ENCODE data around the gene KIFC1.
"Not testable (repeated sequence)": the region's sequence is repeated elsewhere in the genome, so short reads cannot be mapped to it uniquely, and the experiment has no call there.

KIFC1 gene

GRCh38 chr6:33356295-33356694 lies 35.3 kb upstream of the KIFC1 start:
- no peaks in the 10 kb centered on the region for H3K9me3 ChIP-seq (ENCODE audit: insufficient read depth, low read length, severe bottlenecking)
- no peaks in the 10 kb centered on the region for H3K4me1 ChIP-seq (ENCODE audit: insufficient read depth, low read length)
- peaks cover 7% of the 10 kb centered on the region for H3K27me3 ChIP-seq (ENCODE audit: insufficient read depth, low read length, poor library complexity)
- no peak overlapping the region for H3K27ac ChIP-seq (ENCODE audit: low read length)
- no peaks in the 10 kb centered on the region for H4K20me1 ChIP-seq (ENCODE audit: insufficient read depth, low read length)
- H2AFZ ChIP-seq (ENCODE audit: low read depth, low read length) = no peak overlapping the region
- H3K4me2 ChIP-seq (ENCODE audit: insufficient read depth, low read length) = no peak overlapping the region
- no peak for ATAC-seq (ENCODE audit: insufficient read depth, low read depth)
- H3K79me2 ChIP-seq (ENCODE audit: insufficient read depth, low read length) = no peaks in the 10 kb centered on the region
- TF ChIP-seq EZH2 (IDR thresholded peaks at IDR 0.05; ENCODE audit: borderline replicate concordance, low read depth, low read length, severe bottlenecking) = no peak
- TF ChIP-seq, protein P1, sequence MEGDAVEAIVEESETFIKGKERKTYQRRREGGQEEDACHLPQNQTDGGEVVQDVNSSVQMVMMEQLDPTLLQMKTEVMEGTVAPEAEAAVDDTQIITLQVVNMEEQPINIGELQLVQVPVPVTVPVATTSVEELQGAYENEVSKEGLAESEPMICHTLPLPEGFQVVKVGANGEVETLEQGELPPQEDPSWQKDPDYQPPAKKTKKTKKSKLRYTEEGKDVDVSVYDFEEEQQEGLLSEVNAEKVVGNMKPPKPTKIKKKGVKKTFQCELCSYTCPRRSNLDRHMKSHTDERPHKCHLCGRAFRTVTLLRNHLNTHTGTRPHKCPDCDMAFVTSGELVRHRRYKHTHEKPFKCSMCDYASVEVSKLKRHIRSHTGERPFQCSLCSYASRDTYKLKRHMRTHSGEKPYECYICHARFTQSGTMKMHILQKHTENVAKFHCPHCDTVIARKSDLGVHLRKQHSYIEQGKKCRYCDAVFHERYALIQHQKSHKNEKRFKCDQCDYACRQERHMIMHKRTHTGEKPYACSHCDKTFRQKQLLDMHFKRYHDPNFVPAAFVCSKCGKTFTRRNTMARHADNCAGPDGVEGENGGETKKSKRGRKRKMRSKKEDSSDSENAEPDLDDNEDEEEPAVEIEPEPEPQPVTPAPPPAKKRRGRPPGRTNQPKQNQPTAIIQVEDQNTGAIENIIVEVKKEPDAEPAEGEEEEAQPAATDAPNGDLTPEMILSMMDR (IDR thresholded peaks at IDR 0.05; ENCODE audit: borderline replicate concordance, extremely low read depth, low read length, poor library complexity, severe bottlenecking) = no peak
- H3K36me3 ChIP-seq (ENCODE audit: insufficient read depth, low read length) = no peaks in the 10 kb centered on the region
- H3K9ac ChIP-seq (ENCODE audit: low read depth, low read length) = no peak overlapping the region
- DNase-seq = no peak
- no peak overlapping the region for H3K4me3 ChIP-seq (ENCODE audit: low read depth in 1 of 2, low read length in 2 of 2)

DNA sequence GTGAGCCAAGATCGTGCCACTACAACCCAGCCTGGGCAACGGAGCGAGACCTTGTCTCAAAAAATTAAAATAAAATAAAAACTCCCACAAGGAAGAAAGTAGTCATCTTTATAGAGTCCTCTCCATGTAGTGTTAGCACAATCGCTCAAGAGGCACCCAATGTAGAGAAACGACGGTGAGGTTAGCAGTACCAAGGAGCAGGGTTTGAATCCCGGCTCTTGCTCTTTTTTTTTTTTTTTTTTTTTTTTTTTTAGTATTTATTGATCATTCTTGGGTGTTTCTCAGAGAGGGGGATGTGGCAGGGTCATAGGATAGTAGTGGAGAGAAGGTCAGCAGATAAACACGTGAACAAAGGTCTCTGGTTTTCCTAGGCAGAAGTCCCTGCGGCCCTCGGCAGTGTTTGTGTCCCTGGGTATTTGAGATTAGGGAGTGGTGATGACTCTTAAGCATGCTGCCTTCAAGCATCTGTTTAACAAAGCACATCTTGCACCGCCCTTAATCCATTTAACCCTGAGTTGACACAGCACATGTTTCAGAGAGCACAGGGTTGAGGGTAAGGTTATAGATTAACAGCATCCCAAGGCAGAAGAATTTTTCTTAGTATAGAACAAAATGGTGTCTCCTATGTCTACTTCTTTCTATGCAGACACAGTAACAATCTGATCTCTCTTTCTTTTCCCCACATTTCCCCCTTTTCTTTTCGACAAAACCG lies 34.3 kb upstream of the KIFC1 start:
- H3K27me3 ChIP-seq (ENCODE audit: insufficient read depth, low read length, poor library complexity); ATAC-seq (ENCODE audit: insufficient read depth, low read depth); H3K9ac ChIP-seq (ENCODE audit: low read depth, low read length); H3K27ac ChIP-seq (ENCODE audit: low read length); H3K9me3 ChIP-seq (ENCODE audit: insufficient read depth, low read length, severe bottlenecking); DNase-seq; H3K4me1 ChIP-seq (ENCODE audit: insufficient read depth, low read length); H3K4me2 ChIP-seq (ENCODE audit: insufficient read depth, low read length); H3K36me3 ChIP-seq (ENCODE audit: insufficient read depth, low read length); H3K79me2 ChIP-seq (ENCODE audit: insufficient read depth, low read length); H4K20me1 ChIP-seq (ENCODE audit: insufficient read depth, low read length); H3K4me3 ChIP-seq (ENCODE audit: low read depth in 1 of 2, low read length in 2 of 2); H2AFZ ChIP-seq (ENCODE audit: low read depth, low read length): not testable (repeated sequence)

DNA sequence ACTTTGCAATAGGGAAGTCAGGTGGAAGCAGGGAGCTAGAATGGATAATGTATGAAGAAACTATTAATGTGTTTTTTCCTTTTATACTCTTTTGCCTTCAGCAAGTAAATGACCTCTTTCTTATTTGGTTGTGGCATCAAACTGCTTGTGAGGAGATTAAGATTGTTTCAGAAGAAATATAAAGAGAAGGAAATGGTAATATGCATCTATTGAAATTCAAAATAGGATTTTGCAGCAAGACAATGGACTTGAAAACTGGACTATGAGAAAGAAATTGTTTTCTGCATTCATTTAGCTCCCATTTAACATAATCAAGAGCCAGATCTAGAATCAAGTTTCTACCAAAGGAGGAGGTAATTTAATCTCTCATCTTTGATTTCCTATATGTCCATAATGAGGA lies 32.3 kb upstream of the KIFC1 start:
- Histone ChIP-seq H3K79me2 (ENCODE audit: insufficient read depth, low read length) (no peaks in the 10 kb centered on the region), H3K4me2 (ENCODE audit: insufficient read depth, low read length) (no peak overlapping the region), H3K9me3 (ENCODE audit: insufficient read depth, low read length, severe bottlenecking) (no peaks in the 10 kb centered on the region), H3K4me1 (ENCODE audit: insufficient read depth, low read length) (no peaks in the 10 kb centered on the region), H3K9ac (ENCODE audit: low read depth, low read length) (no peak overlapping the region), H3K4me3 (ENCODE audit: low read depth in 1 of 2, low read length in 2 of 2) (no peak overlapping the region), H3K27ac (ENCODE audit: low read length) (no peak overlapping the region), H3K36me3 (ENCODE audit: insufficient read depth, low read length) (no peaks in the 10 kb centered on the region), H4K20me1 (ENCODE audit: insufficient read depth, low read length) (no peaks in the 10 kb centered on the region), H2AFZ (ENCODE audit: low read depth, low read length) (no peak overlapping the region), H3K27me3 (ENCODE audit: insufficient read depth, low read length, poor library complexity) (peaks cover 7% of the 10 kb centered on the region)
- TF ChIP-seq EZH2 (IDR thresholded peaks at IDR 0.05; ENCODE audit: borderline replicate concordance, low read depth, low read length, severe bottlenecking) = no peak
- DNase-seq = no peak
- ATAC-seq (ENCODE audit: insufficient read depth, low read depth) = no peak

DNA sequence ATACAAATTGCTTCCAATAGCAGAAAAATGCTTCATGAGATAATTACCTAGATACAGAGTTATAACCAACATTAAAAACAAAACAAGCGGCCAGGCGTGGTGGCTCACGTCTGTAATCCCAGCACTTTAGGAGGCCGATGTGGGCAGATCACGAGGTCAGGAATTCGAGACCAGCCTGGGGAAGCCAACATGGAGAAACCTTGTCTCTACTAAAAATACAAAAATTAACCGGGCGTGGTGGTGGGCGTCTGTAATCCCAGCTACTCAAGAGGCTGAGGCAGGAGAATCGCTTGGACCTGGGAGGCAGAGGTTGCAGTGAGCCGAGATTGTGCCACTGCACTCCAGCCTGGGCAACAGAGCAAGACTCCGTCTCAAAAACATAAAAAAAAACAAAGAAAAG lies 28.1 kb upstream of the KIFC1 start:
- H3K36me3 ChIP-seq (ENCODE audit: insufficient read depth, low read length); H3K4me1 ChIP-seq (ENCODE audit: insufficient read depth, low read length); H3K79me2 ChIP-seq (ENCODE audit: insufficient read depth, low read length); H3K9me3 ChIP-seq (ENCODE audit: insufficient read depth, low read length, severe bottlenecking); H3K9ac ChIP-seq (ENCODE audit: low read depth, low read length); H3K4me2 ChIP-seq (ENCODE audit: insufficient read depth, low read length); H4K20me1 ChIP-seq (ENCODE audit: insufficient read depth, low read length); H3K4me3 ChIP-seq (ENCODE audit: low read depth in 1 of 2, low read length in 2 of 2); H2AFZ ChIP-seq (ENCODE audit: low read depth, low read length); H3K27ac ChIP-seq (ENCODE audit: low read length); ATAC-seq (ENCODE audit: insufficient read depth, low read depth); DNase-seq; H3K27me3 ChIP-seq (ENCODE audit: insufficient read depth, low read length, poor library complexity): not testable (repeated sequence)

- H3K4me3 ChIP-seq (ENCODE audit: low read depth in 1 of 2, low read length in 2 of 2); H2AFZ ChIP-seq (ENCODE audit: low read depth, low read length); H3K4me2 ChIP-seq (ENCODE audit: insufficient read depth, low read length); H3K27me3 ChIP-seq (ENCODE audit: insufficient read depth, low read length, poor library complexity); H3K4me1 ChIP-seq (ENCODE audit: insufficient read depth, low read length); ATAC-seq (ENCODE audit: insufficient read depth, low read depth); H3K27ac ChIP-seq (ENCODE audit: low read length); H3K9me3 ChIP-seq (ENCODE audit: insufficient read depth, low read length, severe bottlenecking); H3K79me2 ChIP-seq (ENCODE audit: insufficient read depth, low read length); H3K36me3 ChIP-seq (ENCODE audit: insufficient read depth, low read length); H4K20me1 ChIP-seq (ENCODE audit: insufficient read depth, low read length); H3K9ac ChIP-seq (ENCODE audit: low read depth, low read length); DNase-seq: not testable (repeated sequence)
These were observed 27.0 kb upstream of the KIFC1 start for GRCh38 chr6:33364475-33365205.

DNA sequence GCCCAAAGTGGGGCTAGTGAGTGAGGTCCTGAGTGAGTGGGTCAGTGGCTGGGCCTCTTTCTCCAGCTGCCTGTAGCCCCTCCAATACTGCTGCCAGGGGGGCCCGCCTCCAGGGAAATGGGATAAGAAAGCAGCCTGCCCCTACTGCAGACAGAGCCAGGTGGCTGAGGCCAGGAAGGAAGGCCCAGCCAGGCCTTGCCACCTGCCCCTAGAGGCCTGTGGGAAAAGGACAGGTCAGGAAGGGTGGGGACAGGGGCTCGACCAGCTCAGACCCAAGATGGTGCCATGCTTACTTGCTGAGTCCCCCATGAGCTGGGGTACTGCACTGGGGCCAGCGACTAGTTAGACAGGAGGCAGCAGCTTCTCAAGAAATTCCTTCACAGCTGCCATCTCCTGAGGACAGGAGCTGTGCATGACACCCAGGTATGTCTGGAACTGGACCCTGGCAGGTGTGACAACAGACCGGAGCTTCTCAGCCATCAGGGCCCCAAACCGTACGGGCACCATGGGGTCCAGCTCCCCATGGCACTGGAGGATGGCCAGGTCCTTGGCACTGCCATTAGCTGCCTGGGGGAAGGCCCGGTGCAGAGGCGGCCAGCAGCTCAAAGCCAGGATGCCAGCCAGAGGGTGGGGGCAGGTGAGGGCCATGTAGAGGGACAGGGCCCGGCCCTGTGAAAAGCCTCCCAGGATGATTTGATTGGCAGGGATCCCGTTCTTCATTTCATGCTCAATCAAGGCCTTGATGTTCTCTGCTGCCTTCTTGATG lies 26.2 kb upstream of the KIFC1 start:
- H4K20me1 ChIP-seq (ENCODE audit: insufficient read depth, low read length); H3K4me1 ChIP-seq (ENCODE audit: insufficient read depth, low read length); H3K27ac ChIP-seq (ENCODE audit: low read length); H3K4me3 ChIP-seq (ENCODE audit: low read depth in 1 of 2, low read length in 2 of 2); H3K9me3 ChIP-seq (ENCODE audit: insufficient read depth, low read length, severe bottlenecking); H3K79me2 ChIP-seq (ENCODE audit: insufficient read depth, low read length); H3K36me3 ChIP-seq (ENCODE audit: insufficient read depth, low read length); H3K4me2 ChIP-seq (ENCODE audit: insufficient read depth, low read length); H3K9ac ChIP-seq (ENCODE audit: low read depth, low read length); DNase-seq; ATAC-seq (ENCODE audit: insufficient read depth, low read depth); H3K27me3 ChIP-seq (ENCODE audit: insufficient read depth, low read length, poor library complexity); H2AFZ ChIP-seq (ENCODE audit: low read depth, low read length): not testable (repeated sequence)

Measured in DND-41 (cell line).